ENCODE measurements around the gene CAP2.

GRCh38 chr6:17457405-17457804 lies 64.0 kb downstream of the CAP2 start:
- TF ChIP-seq CTCF (IDR thresholded peaks at IDR 0.05 in 8 of 11, conservative IDR thresholded peaks at IDR 0.05 in 3 of 11) (no peak), POLR2A (IDR thresholded peaks at IDR 0.05) (no peak)
